K562 (cell line): Measurements from ENCODE around the gene ASB13. TPM values are rescaled to one million over a fixed set of nuclear protein-coding genes. Genes with fewer than 3 reads are reported as not detected.

ENCODE experiments used
- BMI1 ChIP-seq: fragments of 150-350 bp; IDR thresholded peaks from 2 replicates; pipeline ENCODE4 v1.6.1; 2014; ENCODE audit warnings: low read length
- HMG20B ChIP-seq: fragments of 250-450 bp; sonication (Bioruptor Pico); IDR thresholded peaks from 2 replicates; pipeline ENCODE4 v1.5.0; 2021; ENCODE audit warnings: mild to moderate bottlenecking
- NEUROD1 ChIP-seq: fragments of 150-350 bp; IDR thresholded peaks from 2 replicates; pipeline ENCODE4 v1.6.1; 2014; ENCODE audit warnings: borderline replicate concordance, low read length, low read depth; ENCODE audit not compliant: partially characterized antibody
- NFYB ChIP-seq: IDR thresholded peaks from 2 replicates; pipeline ENCODE4 v1.6.1; 2011; ENCODE audit warnings: mild to moderate bottlenecking, moderate library complexity; ENCODE audit not compliant: insufficient read length; ENCODE audit errors: extremely low read depth
- PHF20 ChIP-seq: fragments of 450-650 bp; IDR thresholded peaks from 2 replicates; pipeline ENCODE4 v1.6.1; 2018; ENCODE audit not compliant: partially characterized antibody
- PRMT5 ChIP-seq: sonication (generic); formaldehyde crosslinking; IDR thresholded peaks from 2 replicates; pipeline ENCODE4 v1.5.0; 2020; ENCODE audit warnings: missing genetic modification reagents
- RBM15 ChIP-seq: fragments of 200-400 bp; formaldehyde crosslinking; IDR thresholded peaks from 2 replicates; pipeline ENCODE4 v1.6.1; 2018; ENCODE audit warnings: mild to moderate bottlenecking, low read length, moderate library complexity; ENCODE audit not compliant: insufficient read depth
- SMARCA4 ChIP-seq: fragments of 450-650 bp; IDR thresholded peaks from 2 replicates; pipeline ENCODE4 v1.6.1; 2016
- SRF ChIP-seq, 2 experiments: fragments of 250-450, 450-650 bp in 1 of 2; sonication (Bioruptor Pico) in 1 of 2; sonication (generic) in 1 of 2; formaldehyde crosslinking; IDR thresholded peaks; 2 replicates each; pipeline versions ENCODE4 v1.5.0 to v1.5.1; 2020 to 2022; ENCODE audit warnings: mild to moderate bottlenecking in 1 of 2, missing genetic modification reagents in 1 of 2
- TAF9B ChIP-seq: fragments of 450-650 bp; IDR thresholded peaks from 2 replicates; pipeline ENCODE4 v1.6.1; 2018; ENCODE audit warnings: mild to moderate bottlenecking; ENCODE audit not compliant: partially characterized antibody
- ZC3H11A ChIP-seq: IDR thresholded peaks from 2 replicates; pipeline ENCODE4 v1.6.1; 2012; ENCODE audit warnings: low read depth, low read length, improper control_type of control experiment
- ZFP30 ChIP-seq: fragments of 250-450 bp; sonication (Bioruptor Pico); IDR thresholded peaks from 2 replicates; pipeline ENCODE4 v1.8.0; 2022; ENCODE audit warnings: moderate library complexity, mild to moderate bottlenecking, inconsistent platforms, borderline replicate concordance
- ZNF274 ChIP-seq: IDR thresholded peaks from 2 replicates; pipeline ENCODE4 v1.6.1; 2011; ENCODE audit warnings: low read depth, mild to moderate bottlenecking, low read length, moderate library complexity, borderline replicate concordance
- polyA plus RNA-seq, 8 experiments: library from polyadenylated mRNA; depleted of rRNA in 4 of 8; stranded (reverse) in 5 of 8; unstranded in 3 of 8; fragments of >200 nt; fragmentation: Nextera tagmentation in 2 of 8; fragmentation: Illumina TruSeq in 1 of 8; extraction: Ambion mirVana in 2 of 8; extraction: Trizol in 1 of 8; gene quantifications; 2 replicates each; pipeline versions ENCODE4 v1.2.1 to v1.2.3, GENCODE V29; 2011 to 2014; ENCODE audit warnings: inconsistent platforms in 1 of 8, missing spikeins in 1 of 8
- total RNA-seq, 7 experiments: library from RNA; depleted of rRNA in 6 of 7; stranded (reverse); fragments of >200 nt in 6 of 7; fragmentation: Illumina TruSeq in 2 of 7; extraction: Trizol in 2 of 7; gene quantifications; 2 replicates each; pipeline versions ENCODE4 v1.2.1 to v1.2.3, GENCODE V29; 2011 to 2021; ENCODE audit warnings: low replicate concordance in 1 of 7
- TF ChIP-seq, protein P1 (sequence below): sonication (generic); formaldehyde crosslinking; IDR thresholded peaks from 2 replicates; pipeline ENCODE4 v1.8.0; 2022; ENCODE audit warnings: mild to moderate bottlenecking, missing genetic modification reagents
- TF ChIP-seq, protein P2 (sequence below), 2 experiments: fragments of 450-650 bp; IDR thresholded peaks; 2 replicates each; pipeline ENCODE4 v1.6.1; 2016; ENCODE audit warnings: mild to moderate bottlenecking in 2 of 2, borderline replicate concordance in 1 of 2, low read depth in 1 of 2, moderate library complexity in 1 of 2

ASB13 gene
- total and polyA plus RNA-seq, 9 of the 15 experiments (the other 6 are each of a cell fraction or from before 2014, with no cell fraction given), result 5.2 to 28.8 (median 16.9) TPM

DNA sequence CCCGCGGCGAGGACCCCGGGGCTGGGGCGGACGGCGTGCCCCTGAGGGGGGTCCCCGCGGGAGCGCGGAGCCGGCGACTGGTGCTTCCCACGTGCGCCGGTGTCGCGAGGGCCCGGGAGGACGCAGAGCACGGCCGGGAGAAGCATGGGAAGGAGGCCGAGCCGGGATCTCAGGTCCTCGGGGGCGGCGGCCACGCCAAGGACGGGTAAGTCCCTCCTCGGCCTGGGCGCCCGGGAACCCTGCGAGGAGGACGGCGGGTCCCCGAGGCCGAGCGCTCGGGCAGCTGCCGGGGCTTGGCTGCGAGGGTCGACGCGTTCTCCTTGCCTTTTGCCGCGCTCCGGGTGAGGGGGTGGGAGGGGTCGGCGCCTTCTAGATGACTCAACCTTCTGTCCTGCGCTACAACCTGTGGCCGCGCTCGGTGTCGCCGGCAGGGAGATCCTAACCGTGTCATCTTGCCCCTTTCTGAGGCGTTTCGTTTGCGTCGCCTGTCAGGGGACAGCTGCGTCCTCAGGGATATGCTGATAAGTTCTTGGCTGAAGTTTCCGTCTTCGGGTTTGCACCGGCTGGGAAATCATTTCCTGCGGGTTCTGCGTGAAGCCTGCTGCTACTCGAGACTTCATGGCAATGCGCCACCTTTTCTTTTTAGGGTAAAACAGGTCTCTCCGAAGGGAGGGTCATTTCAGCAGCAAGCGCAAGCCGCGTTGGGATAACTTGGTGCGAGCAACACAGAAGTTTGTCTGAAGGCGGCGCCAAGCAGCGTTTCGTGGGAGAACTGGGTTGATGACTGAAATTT, 18.8 kb upstream of the ASB13 start (continued):
- TF ChIP-seq, protein P1, sequence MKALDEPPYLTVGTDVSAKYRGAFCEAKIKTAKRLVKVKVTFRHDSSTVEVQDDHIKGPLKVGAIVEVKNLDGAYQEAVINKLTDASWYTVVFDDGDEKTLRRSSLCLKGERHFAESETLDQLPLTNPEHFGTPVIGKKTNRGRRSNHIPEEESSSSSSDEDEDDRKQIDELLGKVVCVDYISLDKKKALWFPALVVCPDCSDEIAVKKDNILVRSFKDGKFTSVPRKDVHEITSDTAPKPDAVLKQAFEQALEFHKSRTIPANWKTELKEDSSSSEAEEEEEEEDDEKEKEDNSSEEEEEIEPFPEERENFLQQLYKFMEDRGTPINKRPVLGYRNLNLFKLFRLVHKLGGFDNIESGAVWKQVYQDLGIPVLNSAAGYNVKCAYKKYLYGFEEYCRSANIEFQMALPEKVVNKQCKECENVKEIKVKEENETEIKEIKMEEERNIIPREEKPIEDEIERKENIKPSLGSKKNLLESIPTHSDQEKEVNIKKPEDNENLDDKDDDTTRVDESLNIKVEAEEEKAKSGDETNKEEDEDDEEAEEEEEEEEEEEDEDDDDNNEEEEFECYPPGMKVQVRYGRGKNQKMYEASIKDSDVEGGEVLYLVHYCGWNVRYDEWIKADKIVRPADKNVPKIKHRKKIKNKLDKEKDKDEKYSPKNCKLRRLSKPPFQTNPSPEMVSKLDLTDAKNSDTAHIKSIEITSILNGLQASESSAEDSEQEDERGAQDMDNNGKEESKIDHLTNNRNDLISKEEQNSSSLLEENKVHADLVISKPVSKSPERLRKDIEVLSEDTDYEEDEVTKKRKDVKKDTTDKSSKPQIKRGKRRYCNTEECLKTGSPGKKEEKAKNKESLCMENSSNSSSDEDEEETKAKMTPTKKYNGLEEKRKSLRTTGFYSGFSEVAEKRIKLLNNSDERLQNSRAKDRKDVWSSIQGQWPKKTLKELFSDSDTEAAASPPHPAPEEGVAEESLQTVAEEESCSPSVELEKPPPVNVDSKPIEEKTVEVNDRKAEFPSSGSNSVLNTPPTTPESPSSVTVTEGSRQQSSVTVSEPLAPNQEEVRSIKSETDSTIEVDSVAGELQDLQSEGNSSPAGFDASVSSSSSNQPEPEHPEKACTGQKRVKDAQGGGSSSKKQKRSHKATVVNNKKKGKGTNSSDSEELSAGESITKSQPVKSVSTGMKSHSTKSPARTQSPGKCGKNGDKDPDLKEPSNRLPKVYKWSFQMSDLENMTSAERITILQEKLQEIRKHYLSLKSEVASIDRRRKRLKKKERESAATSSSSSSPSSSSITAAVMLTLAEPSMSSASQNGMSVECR (CRISPR knock-in tag), result peak; percentile 92
- TF ChIP-seq ZNF274 (no peak), SMARCA4 (no peak; the same call in 1 of the 2 replicates), SRF (CRISPR knock-in tag; IDR thresholded peaks at IDR 0.05) (no peak), NEUROD1 (no peak), BMI1 (no peak), TAF9B (no peak), ZFP30 (CRISPR knock-in tag) (no peak), RBM15 (no peak), PHF20 (no peak), PRMT5 (CRISPR knock-in tag) (no peak), HMG20B (no peak), ZC3H11A (no peak), NFYB (no peak)
- TF ChIP-seq, protein P2, sequence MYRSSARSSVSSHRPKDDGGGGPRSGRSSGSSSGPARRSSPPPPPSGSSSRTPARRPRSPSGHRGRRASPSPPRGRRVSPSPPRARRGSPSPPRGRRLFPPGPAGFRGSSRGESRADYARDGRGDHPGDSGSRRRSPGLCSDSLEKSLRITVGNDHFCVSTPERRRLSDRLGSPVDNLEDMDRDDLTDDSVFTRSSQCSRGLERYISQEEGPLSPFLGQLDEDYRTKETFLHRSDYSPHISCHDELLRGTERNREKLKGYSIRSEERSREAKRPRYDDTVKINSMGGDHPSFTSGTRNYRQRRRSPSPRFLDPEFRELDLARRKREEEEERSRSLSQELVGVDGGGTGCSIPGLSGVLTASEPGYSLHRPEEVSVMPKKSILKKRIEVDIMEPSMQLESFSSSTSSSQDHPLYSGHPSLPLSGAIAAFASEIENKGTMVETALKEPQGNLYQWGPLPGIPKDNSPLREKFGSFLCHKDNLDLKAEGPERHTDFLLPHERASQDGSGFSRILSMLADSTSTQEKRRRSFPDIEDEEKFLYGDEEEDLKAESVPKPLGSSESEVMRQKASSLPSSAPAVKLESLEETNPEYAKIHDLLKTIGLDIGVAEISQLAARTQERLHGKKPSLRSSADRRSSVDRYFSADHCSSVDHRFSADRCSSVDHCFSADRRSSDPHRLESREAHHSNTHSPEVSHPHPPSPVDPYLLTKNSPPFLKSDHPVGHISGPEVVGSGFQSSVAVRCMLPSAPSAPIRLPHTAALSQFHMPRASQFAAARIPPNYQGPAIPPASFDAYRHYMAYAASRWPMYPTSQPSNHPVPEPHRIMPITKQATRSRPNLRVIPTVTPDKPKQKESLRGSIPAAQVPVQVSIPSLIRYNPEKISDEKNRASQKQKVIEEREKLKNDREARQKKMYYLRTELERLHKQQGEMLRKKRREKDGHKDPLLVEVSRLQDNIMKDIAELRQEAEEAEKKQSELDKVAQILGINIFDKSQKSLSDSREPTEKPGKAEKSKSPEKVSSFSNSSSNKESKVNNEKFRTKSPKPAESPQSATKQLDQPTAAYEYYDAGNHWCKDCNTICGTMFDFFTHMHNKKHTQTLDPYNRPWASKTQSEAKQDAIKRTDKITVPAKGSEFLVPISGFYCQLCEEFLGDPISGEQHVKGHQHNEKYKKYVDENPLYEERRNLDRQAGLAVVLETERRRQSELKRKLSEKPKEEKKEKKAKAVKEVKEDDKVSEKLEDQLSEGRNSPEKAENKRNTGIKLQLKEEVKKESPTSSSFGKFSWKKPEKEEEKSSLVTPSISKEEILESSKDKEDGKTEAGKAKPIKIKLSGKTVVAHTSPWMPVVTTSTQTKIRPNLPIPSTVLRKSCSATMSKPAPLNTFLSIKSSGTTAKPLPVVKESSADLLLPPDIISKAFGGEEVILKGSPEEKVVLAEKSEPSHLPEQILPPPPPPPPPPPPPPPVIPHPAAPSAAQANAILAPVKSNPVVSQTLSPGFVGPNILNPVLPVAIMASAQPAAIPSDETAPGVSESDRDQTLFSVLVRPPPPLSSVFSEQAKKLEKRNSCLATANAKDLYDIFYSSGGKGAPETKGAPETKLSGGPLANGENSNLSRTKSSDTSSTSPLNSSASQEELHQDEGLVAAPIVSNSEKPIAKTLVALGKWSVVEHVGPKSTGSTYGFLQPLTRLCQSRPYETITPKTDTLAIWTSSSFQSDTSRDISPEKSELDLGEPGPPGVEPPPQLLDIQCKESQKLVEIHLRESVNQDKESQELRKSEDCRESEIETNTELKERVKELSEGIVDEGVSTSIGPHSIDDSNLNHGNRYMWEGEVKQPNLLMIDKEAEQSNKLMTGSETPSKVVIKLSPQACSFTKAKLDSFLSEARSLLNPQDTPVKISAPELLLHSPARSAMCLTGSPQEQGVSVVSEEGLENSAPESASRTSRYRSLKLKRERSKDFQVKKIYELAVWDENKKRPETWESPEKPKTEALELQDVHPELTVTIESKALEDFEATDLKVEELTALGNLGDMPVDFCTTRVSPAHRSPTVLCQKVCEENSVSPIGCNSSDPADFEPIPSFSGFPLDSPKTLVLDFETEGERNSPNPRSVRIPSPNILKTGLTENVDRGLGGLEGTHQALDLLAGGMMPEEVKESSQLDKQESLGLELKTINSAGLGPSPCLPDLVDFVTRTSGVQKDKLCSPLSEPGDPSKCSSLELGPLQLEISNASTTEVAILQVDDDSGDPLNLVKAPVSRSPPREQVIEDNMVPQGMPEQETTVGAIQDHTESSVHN (IDR thresholded peaks at IDR 0.05; ENCODE audit: borderline replicate concordance in 1 of 2, low read depth in 1 of 2), result 0 out of 4 replicates have a peak, but pooled peaks of 1 of the 2 experiments have one; percentile 43
